K562 (cell line): ENCODE data around the gene SAFB. TPM values are rescaled to one million over a fixed set of nuclear protein-coding genes. Genes with fewer than 3 reads are reported as not detected.

Experiments
- AFF4 ChIP-seq: sonication (generic); formaldehyde crosslinking; IDR thresholded peaks from 2 replicates; pipeline ENCODE4 v1.8.0; 2023; ENCODE audit warnings: mild to moderate bottlenecking, missing genetic modification reagents
- BCOR ChIP-seq: fragments of 450-650 bp; IDR thresholded peaks from 2 replicates; pipeline ENCODE4 v1.6.1; 2016
- CBX1 ChIP-seq: sonication (generic); IDR thresholded peaks from 2 replicates; pipeline ENCODE4 v1.6.1; 2016; ENCODE audit warnings: antibody characterized with exemption, low read depth, mild to moderate bottlenecking
- ETV5 ChIP-seq: sonication (generic); formaldehyde crosslinking; IDR thresholded peaks from 2 replicates; pipeline ENCODE4 v1.4.0; 2020; ENCODE audit warnings: low read depth, mild to moderate bottlenecking, missing genetic modification reagents
- EWSR1 ChIP-seq: fragments of 450-650 bp; IDR thresholded peaks from 2 replicates; pipeline ENCODE4 v1.6.1; 2018; ENCODE audit warnings: borderline replicate concordance, mild to moderate bottlenecking, low read depth, moderate library complexity; ENCODE audit not compliant: partially characterized antibody
- HDAC2 ChIP-seq: fragments of 450-650 bp; IDR thresholded peaks from 2 replicates; pipeline ENCODE4 v1.6.1; 2016; ENCODE audit warnings: mild to moderate bottlenecking
- KAT7 ChIP-seq: sonication (generic); formaldehyde crosslinking; IDR thresholded peaks from 2 replicates; pipeline ENCODE4 v1.8.0; 2022; ENCODE audit warnings: missing genetic modification reagents, mild to moderate bottlenecking, borderline replicate concordance
- MAFF ChIP-seq: IDR thresholded peaks from 2 replicates; pipeline ENCODE4 v1.6.1; 2012; ENCODE audit warnings: low read length, improper control_type of control experiment
- PCBP1 ChIP-seq: fragments of 200-400 bp; formaldehyde crosslinking; IDR thresholded peaks from 2 replicates; pipeline ENCODE4 v1.6.1; 2018; ENCODE audit warnings: mild to moderate bottlenecking, low read depth, low read length; ENCODE audit not compliant: poor library complexity, severe bottlenecking
- PTBP1 ChIP-seq: fragments of 200-400 bp; formaldehyde crosslinking; IDR thresholded peaks from 2 replicates; pipeline ENCODE4 v1.6.1; 2017; ENCODE audit warnings: low read depth, low read length
- SAFB ChIP-seq: fragments of 200-400 bp; formaldehyde crosslinking; IDR thresholded peaks from 2 replicates; pipeline ENCODE4 v1.6.1; 2017; ENCODE audit warnings: low read depth, low read length, borderline replicate concordance
- SMARCA5 ChIP-seq: fragments of 450-650 bp; IDR thresholded peaks from 2 replicates; pipeline ENCODE4 v1.6.1; 2016
- TEAD1 ChIP-seq, 2 experiments: fragments of 450-650 bp in 1 of 2; sonication (generic) in 1 of 2; formaldehyde crosslinking; IDR thresholded peaks; 2 replicates each; pipeline versions ENCODE4 v1.4.0 to v1.8.0; 2020 to 2022; ENCODE audit warnings: mild to moderate bottlenecking in 2 of 2, missing genetic modification reagents in 1 of 2
- TGIF2 ChIP-seq: sonication (generic); formaldehyde crosslinking; IDR thresholded peaks from 2 replicates; pipeline ENCODE4 v1.8.1; 2022; ENCODE audit warnings: mild to moderate bottlenecking, missing genetic modification reagents, moderate library complexity
- TSHZ1 ChIP-seq: fragments of 250-450 bp; sonication (Bioruptor Pico); IDR thresholded peaks from 2 replicates; pipeline ENCODE4 v1.4.0; 2020; ENCODE audit warnings: mild to moderate bottlenecking, moderate library complexity
- U2AF1 ChIP-seq: fragments of 200-400 bp; formaldehyde crosslinking; optimal IDR thresholded peaks from 2 replicates; pipeline ENCODE3; 2017; ENCODE audit warnings: mild to moderate bottlenecking, low read depth, low read length, moderate library complexity
- ZNF143 ChIP-seq: sonication (generic); formaldehyde crosslinking; IDR thresholded peaks from 2 replicates; pipeline ENCODE4 v1.9.0; 2022; ENCODE audit warnings: mild to moderate bottlenecking, missing genetic modification reagents
- ZNF282 ChIP-seq: sonication (generic); formaldehyde crosslinking; IDR thresholded peaks from 2 replicates; pipeline ENCODE4 v1.8.1; 2023; ENCODE audit warnings: missing genetic modification reagents
- polyA plus RNA-seq, 8 experiments: library from polyadenylated mRNA; depleted of rRNA in 4 of 8; stranded (reverse) in 5 of 8; unstranded in 3 of 8; fragments of >200 nt; fragmentation: Nextera tagmentation in 2 of 8; fragmentation: Illumina TruSeq in 1 of 8; extraction: Ambion mirVana in 2 of 8; extraction: Trizol in 1 of 8; gene quantifications; 2 replicates each; pipeline versions ENCODE4 v1.2.1 to v1.2.3, GENCODE V29; 2011 to 2014; ENCODE audit warnings: inconsistent platforms in 1 of 8, missing spikeins in 1 of 8
- total RNA-seq, 7 experiments: library from RNA; depleted of rRNA in 6 of 7; stranded (reverse); fragments of >200 nt in 6 of 7; fragmentation: Illumina TruSeq in 2 of 7; extraction: Trizol in 2 of 7; gene quantifications; 2 replicates each; pipeline versions ENCODE4 v1.2.1 to v1.2.3, GENCODE V29; 2011 to 2021; ENCODE audit warnings: low replicate concordance in 1 of 7

The SAFB gene
- total and polyA plus RNA-seq, 9 of the 15 experiments (the other 6 are each of a cell fraction or from before 2014, with no cell fraction given), result 1.1 to 151 (median 83.1) TPM

- no peak for TF ChIP-seq TEAD1 (CRISPR knock-in tag; IDR thresholded peaks at IDR 0.05)
- TF ChIP-seq U2AF1, result peak; percentile 68
- no peak for TF ChIP-seq SAFB
- no peak for TF ChIP-seq TSHZ1
- TF ChIP-seq MAFF, result no peak
- TF ChIP-seq TGIF2 (CRISPR knock-in tag), result peak; percentile 53; the same call in 1 of the 2 replicates
- 0 out of 2 replicates have a peak, but pooled peaks have one; percentile 62 for TF ChIP-seq KAT7 (CRISPR knock-in tag)
- TF ChIP-seq HDAC2, result peak; percentile 93
- TF ChIP-seq SMARCA5, result peak; percentile 98
- peak; percentile 96 for TF ChIP-seq BCOR
- TF ChIP-seq PCBP1, result peak; percentile 42
- peak; percentile 29; the same call in 1 of the 2 replicates for TF ChIP-seq ZNF143
- no peak for TF ChIP-seq EWSR1
- TF ChIP-seq PTBP1, result peak; percentile 72; the same call in 1 of the 2 replicates
- peak; percentile 15; the same call in 1 of the 2 replicates for TF ChIP-seq AFF4
- peak; percentile 72; the same call in 1 of the 2 replicates for TF ChIP-seq CBX1
- TF ChIP-seq ZNF282 (CRISPR knock-in tag), result 0 out of 2 replicates have a peak, but pooled peaks have one; percentile 58
- TF ChIP-seq ETV5, result no peak
Observed at GRCh38 chr19:5621945-5622464, 878 bp upstream of the SAFB start (continued).
